ENCODE data around the gene RANBP3.

Gene RANBP3

GRCh38 chr19:5967571-5967970 is 10.4 kb downstream of the RANBP3 start:
- H2AFZ ChIP-seq (ENCODE audit: low read depth, low read length): no peak overlapping the region
- H3K36me3 ChIP-seq (ENCODE audit: insufficient read depth, low read length): peaks cover 35% of the 10 kb centered on the region
- H3K4me1 ChIP-seq (ENCODE audit: insufficient read depth, low read length): peaks cover 56% of the 10 kb centered on the region
- no peak overlapping the region for H3K4me2 ChIP-seq (ENCODE audit: insufficient read depth, low read length)
- H3K9me3 ChIP-seq (ENCODE audit: insufficient read depth, low read length, severe bottlenecking): no peaks in the 10 kb centered on the region
- TF ChIP-seq CTCF (IDR thresholded peaks at IDR 0.05; ENCODE audit: borderline replicate concordance, extremely low read depth, low read length, poor library complexity, severe bottlenecking) (no peak), EZH2 (IDR thresholded peaks at IDR 0.05; ENCODE audit: borderline replicate concordance, low read depth, low read length, severe bottlenecking) (no peak)
- H3K9ac ChIP-seq (ENCODE audit: low read depth, low read length): no peak overlapping the region
- ATAC-seq (ENCODE audit: insufficient read depth, low read depth): no peak
- H3K4me3 ChIP-seq (ENCODE audit: low read depth in 1 of 2, low read length in 2 of 2): no peak overlapping the region
- H3K27me3 ChIP-seq (ENCODE audit: insufficient read depth, low read length, poor library complexity): no peaks in the 10 kb centered on the region
- DNase-seq: no peak
- peaks cover 100% of the 10 kb centered on the region for H3K79me2 ChIP-seq (ENCODE audit: insufficient read depth, low read length)
- peaks cover 97% of the 10 kb centered on the region for H4K20me1 ChIP-seq (ENCODE audit: insufficient read depth, low read length)
- no peak overlapping the region for H3K27ac ChIP-seq (ENCODE audit: low read length)

GRCh38 chr19:5966941-5967340 is 11.0 kb downstream of the RANBP3 start:
- H4K20me1 ChIP-seq (ENCODE audit: insufficient read depth, low read length): peaks cover 97% of the 10 kb centered on the region
- peaks cover 56% of the 10 kb centered on the region for H3K4me1 ChIP-seq (ENCODE audit: insufficient read depth, low read length)
- H3K36me3 ChIP-seq (ENCODE audit: insufficient read depth, low read length): peaks cover 33% of the 10 kb centered on the region
- H3K27ac ChIP-seq (ENCODE audit: low read length): no peak overlapping the region
- ATAC-seq (ENCODE audit: insufficient read depth, low read depth): no peak
- peaks cover 100% of the 10 kb centered on the region for H3K79me2 ChIP-seq (ENCODE audit: insufficient read depth, low read length)
- no peak overlapping the region for H3K4me2 ChIP-seq (ENCODE audit: insufficient read depth, low read length)
- no peak for DNase-seq
- TF ChIP-seq EZH2 (IDR thresholded peaks at IDR 0.05; ENCODE audit: borderline replicate concordance, low read depth, low read length, severe bottlenecking) (no peak), CTCF (IDR thresholded peaks at IDR 0.05; ENCODE audit: borderline replicate concordance, extremely low read depth, low read length, poor library complexity, severe bottlenecking) (no peak)
- H2AFZ ChIP-seq (ENCODE audit: low read depth, low read length): no peak overlapping the region
- H3K27me3 ChIP-seq (ENCODE audit: insufficient read depth, low read length, poor library complexity): no peaks in the 10 kb centered on the region
- H3K4me3 ChIP-seq (ENCODE audit: low read depth in 1 of 2, low read length in 2 of 2): no peak overlapping the region
- no peak overlapping the region for H3K9ac ChIP-seq (ENCODE audit: low read depth, low read length)
- H3K9me3 ChIP-seq (ENCODE audit: insufficient read depth, low read length, severe bottlenecking): no peaks in the 10 kb centered on the region

GRCh38 chr19:5966215-5966614 is 11.7 kb downstream of the RANBP3 start:
- no peak overlapping the region for H2AFZ ChIP-seq (ENCODE audit: low read depth, low read length)
- no peak overlapping the region for H3K4me3 ChIP-seq (ENCODE audit: low read depth in 1 of 2, low read length in 2 of 2)
- ATAC-seq (ENCODE audit: insufficient read depth, low read depth): no peak
- H3K79me2 ChIP-seq (ENCODE audit: insufficient read depth, low read length): peaks cover 100% of the 10 kb centered on the region
- H4K20me1 ChIP-seq (ENCODE audit: insufficient read depth, low read length): peaks cover 97% of the 10 kb centered on the region
- no peak overlapping the region for H3K9ac ChIP-seq (ENCODE audit: low read depth, low read length)
- no peak overlapping the region for H3K27ac ChIP-seq (ENCODE audit: low read length)
- no peaks in the 10 kb centered on the region for H3K9me3 ChIP-seq (ENCODE audit: insufficient read depth, low read length, severe bottlenecking)
- peaks cover 57% of the 10 kb centered on the region for H3K4me1 ChIP-seq (ENCODE audit: insufficient read depth, low read length)
- peaks cover 33% of the 10 kb centered on the region for H3K36me3 ChIP-seq (ENCODE audit: insufficient read depth, low read length)
- no peaks in the 10 kb centered on the region for H3K27me3 ChIP-seq (ENCODE audit: insufficient read depth, low read length, poor library complexity)
- DNase-seq: no peak
- TF ChIP-seq EZH2 (IDR thresholded peaks at IDR 0.05; ENCODE audit: borderline replicate concordance, low read depth, low read length, severe bottlenecking) (no peak), CTCF (IDR thresholded peaks at IDR 0.05; ENCODE audit: borderline replicate concordance, extremely low read depth, low read length, poor library complexity, severe bottlenecking) (no peak)
- H3K4me2 ChIP-seq (ENCODE audit: insufficient read depth, low read length): no peak overlapping the region
